MCF 10A (cell line): ENCODE measurements around the gene ST7. TPM values are rescaled to one million over a fixed set of nuclear protein-coding genes. Genes with fewer than 3 reads are reported as not detected.

Experiments used
- BruUV-seq: library from RNA; stranded (reverse); fragments of 400-500 nt; replicated peaks from 2 replicates; lab custom pipeline; 2021; lab: Mats Ljungman, UMichigan
- CTCF ChIA-PET: fragments of 300-600 bp; sonication (Branson Sonifier 250); formaldehyde crosslinking; extraction: SDS; loops from one replicate; lab custom pipeline; 2021; ENCODE audit warnings: antibody characterized with exemption, inconsistent platforms; lab: Yijun Ruan, JAX
- POLR2A ChIA-PET: fragments of 300-600, 350-650 bp; sonication (Branson Sonifier 250); formaldehyde crosslinking; extraction: SDS; loops from one replicate; lab custom pipeline; 2020; ENCODE audit warnings: antibody characterized with exemption, inconsistent platforms; lab: Yijun Ruan, JAX
- DNase-seq: peaks from one replicate; pipeline ENCODE4 v3.0.0-alpha.2; 2018; ENCODE audit not compliant: unreplicated experiment
- H3K27ac Mint-ChIP-seq: one replicate; pipeline ENCODE4 v1.8.0; 2022; ENCODE audit warnings: mild to moderate bottlenecking, low read depth, mixed read lengths; ENCODE audit not compliant: unreplicated experiment
- H3K27me3 Mint-ChIP-seq: one replicate; pipeline ENCODE4 v1.8.0; 2022; ENCODE audit warnings: mixed read lengths; ENCODE audit not compliant: insufficient read depth, unreplicated experiment
- H3K36me3 Mint-ChIP-seq: one replicate; pipeline ENCODE4 v1.8.0; 2022; ENCODE audit warnings: mild to moderate bottlenecking, moderate library complexity, mixed read lengths; ENCODE audit not compliant: insufficient read depth, unreplicated experiment
- H3K4me1 Mint-ChIP-seq: one replicate; pipeline ENCODE4 v1.8.0; 2022; ENCODE audit warnings: mixed read lengths; ENCODE audit not compliant: insufficient read depth, unreplicated experiment
- H3K4me3 Mint-ChIP-seq: one replicate; pipeline ENCODE4 v1.8.0; 2022; ENCODE audit warnings: mild to moderate bottlenecking, moderate library complexity, mixed read lengths; ENCODE audit not compliant: unreplicated experiment
- H3K9me3 Mint-ChIP-seq: one replicate; pipeline ENCODE4 v1.8.0; 2022; ENCODE audit warnings: mixed read lengths; ENCODE audit not compliant: unreplicated experiment
- CTCF ChIP-seq: fragments of 200-600 bp; IDR thresholded peaks from one replicate; pipeline ENCODE4 v1.8.0; 2022; ENCODE audit warnings: antibody characterized with exemption, mild to moderate bottlenecking; ENCODE audit not compliant: unreplicated experiment
- intact Hi-C: fragments of 100-400 bp; cut with micrococcal nuclease; formaldehyde crosslinking; loops from 2 replicates; pipeline ENCODE4 v1.14.1; 2022
- total RNA-seq: library from RNA; stranded (reverse); gene quantifications from 2 replicates; pipeline ENCODE4 v1.2.3, GENCODE V29; 2022

The ST7 gene
- total RNA-seq, 1 experiment from 2014 or later: 18.5 TPM

- no TSS peak for BruUV-seq
- no peak for TF ChIP-seq CTCF
- H3K4me3 Mint-ChIP-seq: no peak overlapping the region
- ChIA-PET POLR2A (interaction anchor here (0.8 kb wide), 1 partner anchor 12 kb away, joined by 3 read pairs; no protein-coding TSS in a partner anchor), CTCF (no interaction called here)
- no peaks in the 10 kb centered on the region for H3K9me3 Mint-ChIP-seq
- H3K27me3 Mint-ChIP-seq: no peaks in the 10 kb centered on the region
- peaks cover 6% of the 10 kb centered on the region for H3K36me3 Mint-ChIP-seq
- intact Hi-C loops: no loop called here
- H3K4me1 Mint-ChIP-seq: no peaks in the 10 kb centered on the region
- H3K27ac Mint-ChIP-seq: no peak overlapping the region
- DNase-seq: no peak
Observed at GRCh38 chr7:117179701-117180100, 226.4 kb downstream of the ST7 start.

GRCh38 chr7:117183729-117184128, 230.4 kb downstream of the ST7 start:
- BruUV-seq: no TSS peak
- Mint-ChIP-seq H3K27ac (no peak overlapping the region), H3K4me3 (no peak overlapping the region), H3K27me3 (no peaks in the 10 kb centered on the region), H3K4me1 (no peaks in the 10 kb centered on the region), H3K9me3 (no peaks in the 10 kb centered on the region), H3K36me3 (peaks cover 6% of the 10 kb centered on the region)
- ChIA-PET CTCF (no interaction called here), POLR2A (no interaction called here)
- no peak for DNase-seq
- intact Hi-C loops: no loop called here
- no peak for TF ChIP-seq CTCF

GRCh38 chr7:117184367-117184766, 231.1 kb downstream of the ST7 start:
- H3K27me3 Mint-ChIP-seq: no peaks in the 10 kb centered on the region
- no peak overlapping the region for H3K27ac Mint-ChIP-seq
- no TSS peak for BruUV-seq
- H3K4me1 Mint-ChIP-seq: no peaks in the 10 kb centered on the region
- DNase-seq: no peak
- CTCF ChIA-PET: no interaction called here
- H3K36me3 Mint-ChIP-seq: peaks cover 7% of the 10 kb centered on the region
- no peak overlapping the region for H3K4me3 Mint-ChIP-seq
- POLR2A ChIA-PET: no interaction called here
- TF ChIP-seq CTCF: no peak
- intact Hi-C loops: no loop called here
- no peaks in the 10 kb centered on the region for H3K9me3 Mint-ChIP-seq

- TF ChIP-seq CTCF: no peak
- no peak overlapping the region for H3K27ac Mint-ChIP-seq
- intact Hi-C loops: no loop called here
- H3K4me1 Mint-ChIP-seq: no peaks in the 10 kb centered on the region
- H3K36me3 Mint-ChIP-seq: peaks cover 13% of the 10 kb centered on the region
- H3K9me3 Mint-ChIP-seq: no peaks in the 10 kb centered on the region
- DNase-seq: no peak
- BruUV-seq: no TSS peak
- POLR2A ChIA-PET: interaction anchor here (0.7 kb wide), 1 partner anchor 77 kb away, joined by 5 read pairs; no protein-coding TSS in a partner anchor
- H3K27me3 Mint-ChIP-seq: no peaks in the 10 kb centered on the region
- no peak overlapping the region for H3K4me3 Mint-ChIP-seq
- CTCF ChIA-PET: interaction anchor here (0.5 to 0.7 kb wide), 3 partner anchors 24 to 139 kb away, joined by 3 to 4 read pairs (median 3); no protein-coding TSS in a partner anchor
Observed at GRCh38 chr7:117185124-117185523, 231.8 kb downstream of the ST7 start.
